ENCODE results near the gene SHTN1.

The SHTN1 gene

GRCh38 chr10:116833986-116834985 is 170.7 kb downstream of the SHTN1 start:
- DNase-seq (ENCODE audit: low spot score), result no peak

- no peak for DNase-seq (ENCODE audit: low spot score)
Measured at GRCh38 chr10:116831790-116832189, 173.2 kb downstream of the SHTN1 start.

Data from ecto neural progenitor cell (in vitro differentiated cells).